Ectodermal cell (in vitro differentiated cells): ENCODE measurements around the gene BLVRA.
"Not testable (repeated sequence)": the region's sequence is repeated elsewhere in the genome, so short reads cannot be mapped to it uniquely, and the experiment has no call there.

Experiments
- H3K27ac ChIP-seq: 2 replicates; pipeline ENCODE4 v1.7.0; 2013; ENCODE audit warnings: mild to moderate bottlenecking, low read depth, low read length; ENCODE audit not compliant: insufficient read depth, poor library complexity, severe bottlenecking
- H3K27me3 ChIP-seq: 2 replicates; pipeline ENCODE4 v1.7.0; 2013; ENCODE audit warnings: mild to moderate bottlenecking, low read length; ENCODE audit not compliant: insufficient read depth, control insufficient read depth, poor library complexity, severe bottlenecking
- H3K36me3 ChIP-seq: one replicate; pipeline ENCODE4 v1.7.0; 2013; ENCODE audit warnings: low read length; ENCODE audit not compliant: control insufficient read depth, insufficient read depth
- H3K4me1 ChIP-seq: one replicate; pipeline ENCODE4 v1.7.0; 2013; ENCODE audit warnings: low read length; ENCODE audit not compliant: control insufficient read depth, insufficient read depth
- H3K4me3 ChIP-seq: 2 replicates; pipeline ENCODE4 v1.7.0; 2013; ENCODE audit warnings: low read depth, low read length, control low read depth; ENCODE audit not compliant: insufficient read depth
- H3K9me3 ChIP-seq: 2 replicates; pipeline ENCODE4 v1.7.0; 2013; ENCODE audit warnings: mild to moderate bottlenecking, low read length, moderate library complexity; ENCODE audit not compliant: control insufficient read depth
- WGBS, 2 experiments: methylation state at CpG; one replicate each; pipeline ENCODE4 v1.1.7; 2013; ENCODE audit warnings: missing lambda C conversion rate in 2 of 2; 5-methylcytosine and 5-hydroxymethylcytosine counted together

Gene BLVRA

DNA sequence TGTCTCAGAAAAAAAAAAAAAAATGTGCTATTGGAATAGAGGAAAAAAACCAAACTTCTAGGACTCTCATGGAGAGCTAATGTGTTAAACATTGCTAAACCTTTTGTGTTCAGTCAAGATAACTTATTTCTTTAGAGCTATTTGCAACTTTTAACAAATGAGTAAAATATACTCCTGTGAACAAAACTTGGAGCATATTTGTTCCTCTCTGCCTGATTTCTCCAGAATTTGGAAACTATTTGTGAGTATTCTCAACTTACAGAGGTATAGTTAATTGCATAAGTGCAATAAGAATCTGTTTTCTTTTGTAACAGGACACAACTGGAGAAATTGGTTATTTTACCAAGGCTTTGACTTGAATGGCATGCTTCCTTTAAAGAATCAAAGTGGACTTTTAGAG is 72.4 kb downstream of the BLVRA start:
- H3K27me3 ChIP-seq, H3K27ac ChIP-seq, H3K9me3 ChIP-seq, H3K36me3 ChIP-seq, H3K4me1 ChIP-seq, H3K4me3 ChIP-seq: not testable (repeated sequence)

GRCh38 chr7:43834463-43835251 is 76.2 kb downstream of the BLVRA start:
- 93% methylated on average over 8 of the region's 8 CpGs for WGBS, 2 experiments
- Histone ChIP-seq H3K9me3 (no peaks in the 10 kb centered on the region), H3K27me3 (no peaks in the 10 kb centered on the region), H3K27ac (no peak overlapping the region), H3K36me3 (no peaks in the 10 kb centered on the region), H3K4me1 (peaks cover 4% of the 10 kb centered on the region), H3K4me3 (no peak overlapping the region)

GRCh38 chr7:43838201-43838658 is 79.8 kb downstream of the BLVRA start:
- H3K4me3 ChIP-seq = no peak overlapping the region
- H3K4me1 ChIP-seq = peaks cover 4% of the 10 kb centered on the region
- no peaks in the 10 kb centered on the region for H3K36me3 ChIP-seq
- WGBS, 2 experiments = 84 to 88% methylated on average over 9 of the region's 9 CpGs
- no peak overlapping the region for H3K27ac ChIP-seq
- H3K9me3 ChIP-seq = no peaks in the 10 kb centered on the region
- H3K27me3 ChIP-seq = no peaks in the 10 kb centered on the region

- WGBS, 2 experiments = 81 to 86% methylated on average over 4 of the region's 4 CpGs
- Histone ChIP-seq H3K9me3 (no peaks in the 10 kb centered on the region), H3K27ac (no peak overlapping the region), H3K4me3 (no peak overlapping the region), H3K27me3 (no peaks in the 10 kb centered on the region), H3K4me1 (peaks cover 4% of the 10 kb centered on the region), H3K36me3 (no peaks in the 10 kb centered on the region)
These were observed 84.8 kb downstream of the BLVRA start for GRCh38 chr7:43843296-43843695.

DNA sequence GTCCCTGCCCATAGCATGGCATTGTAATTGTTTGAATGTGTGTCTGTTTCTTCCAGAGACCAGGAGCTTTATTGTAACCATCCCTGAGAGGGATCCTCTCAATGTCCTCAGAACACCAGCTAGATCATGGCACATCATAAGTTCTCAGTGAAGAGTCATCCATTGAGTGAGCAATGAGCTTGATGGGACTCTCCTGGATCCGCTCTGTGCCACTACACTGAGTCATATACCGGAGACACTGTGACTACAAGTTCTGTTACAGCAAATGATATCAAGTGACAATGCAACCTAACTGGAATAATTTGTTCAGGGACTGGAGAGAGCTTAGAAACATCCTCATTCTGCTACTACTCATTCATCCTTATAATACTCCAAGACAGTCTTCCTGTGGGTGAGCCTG is 85.8 kb downstream of the BLVRA start:
- no peaks in the 10 kb centered on the region for H3K27me3 ChIP-seq
- 93% methylated on average over 2 of the region's 2 CpGs for WGBS, 2 experiments
- no peak overlapping the region for H3K27ac ChIP-seq
- no peaks in the 10 kb centered on the region for H3K4me1 ChIP-seq
- no peaks in the 10 kb centered on the region for H3K9me3 ChIP-seq
- no peaks in the 10 kb centered on the region for H3K36me3 ChIP-seq
- no peak overlapping the region for H3K4me3 ChIP-seq

- 88 to 91% methylated on average over 2 of the region's 2 CpGs for WGBS, 2 experiments
These were observed 86.2 kb downstream of the BLVRA start for GRCh38 chr7:43844662-43845061.

GRCh38 chr7:43847496-43847895 is 89.0 kb downstream of the BLVRA start:
- Histone ChIP-seq H3K36me3 (no peaks in the 10 kb centered on the region), H3K9me3 (no peaks in the 10 kb centered on the region), H3K4me1 (no peaks in the 10 kb centered on the region), H3K4me3 (no peak overlapping the region), H3K27ac (no peak overlapping the region), H3K27me3 (no peaks in the 10 kb centered on the region)
- 70 to 72% methylated on average over 4 of the region's 4 CpGs for WGBS, 2 experiments

More at GRCh38 chr7:43844662-43845061, 86.2 kb downstream of the BLVRA start:
- Histone ChIP-seq H3K4me1 (no peaks in the 10 kb centered on the region), H3K4me3 (no peak overlapping the region), H3K27ac (no peak overlapping the region), H3K9me3 (no peaks in the 10 kb centered on the region), H3K27me3 (no peaks in the 10 kb centered on the region), H3K36me3 (no peaks in the 10 kb centered on the region)

- Histone ChIP-seq H3K27me3 (no peaks in the 10 kb centered on the region), H3K36me3 (no peaks in the 10 kb centered on the region), H3K4me1 (no peaks in the 10 kb centered on the region), H3K27ac (no peak overlapping the region), H3K4me3 (no peak overlapping the region), H3K9me3 (no peaks in the 10 kb centered on the region)
- WGBS, 2 experiments = 74 to 75% methylated on average over 2 of the region's 2 CpGs
These were observed 90.6 kb downstream of the BLVRA start for GRCh38 chr7:43849047-43849446.

- no peaks in the 10 kb centered on the region for H3K4me1 ChIP-seq
- 92 to 94% methylated on average over 5 of the region's 5 CpGs for WGBS, 2 experiments
- no peaks in the 10 kb centered on the region for H3K9me3 ChIP-seq
These were observed 92.1 kb downstream of the BLVRA start for GRCh38 chr7:43850348-43851116.

GRCh38 chr7:43851805-43852204 is 93.3 kb downstream of the BLVRA start:
- 95 to 98% methylated on average over 2 of the region's 2 CpGs for WGBS, 2 experiments
- no peak overlapping the region for H3K27ac ChIP-seq

More at GRCh38 chr7:43850348-43851116, 92.1 kb downstream of the BLVRA start:
- H3K4me3 ChIP-seq = no peak overlapping the region
- no peaks in the 10 kb centered on the region for H3K36me3 ChIP-seq
- no peaks in the 10 kb centered on the region for H3K27me3 ChIP-seq
- H3K27ac ChIP-seq = no peak overlapping the region

More at GRCh38 chr7:43851805-43852204, 93.3 kb downstream of the BLVRA start:
- H3K4me1 ChIP-seq = no peaks in the 10 kb centered on the region
- H3K4me3 ChIP-seq = no peak overlapping the region
- H3K27me3 ChIP-seq = no peaks in the 10 kb centered on the region
- H3K36me3 ChIP-seq = no peaks in the 10 kb centered on the region
- no peaks in the 10 kb centered on the region for H3K9me3 ChIP-seq
